ENCODE data around the gene NNAT.

DNA sequence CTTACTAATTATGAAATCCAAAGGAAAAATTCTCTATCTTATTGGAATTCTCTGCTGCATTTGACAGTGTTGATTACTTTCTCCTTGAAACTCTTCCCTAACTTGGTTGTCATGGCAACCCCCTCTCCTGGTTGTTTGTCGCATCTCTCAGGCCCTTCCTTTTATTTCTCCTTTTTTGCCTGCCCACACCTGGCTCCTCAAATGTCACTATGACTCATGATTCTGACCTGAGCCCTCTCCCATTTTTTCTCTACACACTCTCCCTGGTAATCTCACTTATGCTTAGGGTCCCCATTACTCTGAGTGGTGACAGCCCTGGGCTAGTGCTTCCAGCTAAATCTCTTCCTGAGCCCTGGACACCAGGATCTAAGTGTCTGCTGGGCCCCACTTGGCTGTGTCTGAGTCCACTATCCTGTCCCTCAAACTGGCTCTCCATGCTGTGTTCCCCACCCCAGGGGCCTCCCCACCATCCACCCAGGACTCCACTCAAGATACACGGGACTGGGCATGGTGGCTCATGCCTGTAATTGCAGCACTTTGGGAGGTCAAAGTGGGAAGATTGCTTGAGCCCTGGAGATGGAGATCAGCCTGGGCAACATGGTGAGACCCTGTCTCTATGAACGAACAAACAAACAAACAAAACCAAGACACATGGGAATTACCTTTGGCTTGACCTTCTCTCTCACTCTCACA is 16.5 kb upstream of the NNAT start:
- TF ChIP-seq, protein P1, sequence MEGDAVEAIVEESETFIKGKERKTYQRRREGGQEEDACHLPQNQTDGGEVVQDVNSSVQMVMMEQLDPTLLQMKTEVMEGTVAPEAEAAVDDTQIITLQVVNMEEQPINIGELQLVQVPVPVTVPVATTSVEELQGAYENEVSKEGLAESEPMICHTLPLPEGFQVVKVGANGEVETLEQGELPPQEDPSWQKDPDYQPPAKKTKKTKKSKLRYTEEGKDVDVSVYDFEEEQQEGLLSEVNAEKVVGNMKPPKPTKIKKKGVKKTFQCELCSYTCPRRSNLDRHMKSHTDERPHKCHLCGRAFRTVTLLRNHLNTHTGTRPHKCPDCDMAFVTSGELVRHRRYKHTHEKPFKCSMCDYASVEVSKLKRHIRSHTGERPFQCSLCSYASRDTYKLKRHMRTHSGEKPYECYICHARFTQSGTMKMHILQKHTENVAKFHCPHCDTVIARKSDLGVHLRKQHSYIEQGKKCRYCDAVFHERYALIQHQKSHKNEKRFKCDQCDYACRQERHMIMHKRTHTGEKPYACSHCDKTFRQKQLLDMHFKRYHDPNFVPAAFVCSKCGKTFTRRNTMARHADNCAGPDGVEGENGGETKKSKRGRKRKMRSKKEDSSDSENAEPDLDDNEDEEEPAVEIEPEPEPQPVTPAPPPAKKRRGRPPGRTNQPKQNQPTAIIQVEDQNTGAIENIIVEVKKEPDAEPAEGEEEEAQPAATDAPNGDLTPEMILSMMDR (IDR thresholded peaks at IDR 0.05) = no peak
- no peak for TF ChIP-seq POLR2A (IDR thresholded peaks at IDR 0.05)

All from body of pancreas (tissue), 4 donors.